Smooth muscle cell (in vitro differentiated cells): Measurements from ENCODE around the gene SLC9A4. TPM values are rescaled to one million over a fixed set of nuclear protein-coding genes. Genes with fewer than 3 reads are reported as not detected.

ENCODE experiments used
- DNase-seq: peaks from one replicate; lab custom pipeline; 2025; ENCODE audit not compliant: unreplicated experiment; lab: John Stamatoyannopoulos, UW
- H2AFZ ChIP-seq: fragments of 200-600 bp; sonication (generic); 2 replicates; pipeline ENCODE4 v1.6.0; 2016; ENCODE audit warnings: antibody characterized with exemption, low read depth, mild to moderate bottlenecking
- H3F3A ChIP-seq: fragments of 200-600 bp; sonication (generic); 2 replicates; pipeline ENCODE4 v1.6.0; 2017; ENCODE audit warnings: antibody characterized with exemption, low read depth
- H3K27ac ChIP-seq: fragments of 200-600 bp; sonication (generic); 2 replicates; pipeline ENCODE4 v1.5.1; 2016; ENCODE audit warnings: low read depth, mild to moderate bottlenecking
- H3K27me3 ChIP-seq: fragments of 200-600 bp; sonication (generic); 2 replicates; pipeline ENCODE4 v1.6.1; 2016; ENCODE audit warnings: low read depth, mild to moderate bottlenecking
- H3K36me3 ChIP-seq: fragments of 200-600 bp; sonication (generic); 2 replicates; pipeline ENCODE4 v1.5.1; 2016; ENCODE audit warnings: low read depth
- H3K4me1 ChIP-seq: fragments of 200-600 bp; sonication (generic); 2 replicates; pipeline ENCODE4 v1.5.1; 2016; ENCODE audit warnings: low read depth
- H3K4me2 ChIP-seq: fragments of 200-600 bp; sonication (generic); 2 replicates; pipeline ENCODE4 v1.6.0; 2016; ENCODE audit warnings: mild to moderate bottlenecking
- H3K4me3 ChIP-seq: fragments of 200-600 bp; sonication (generic); 2 replicates; pipeline ENCODE4 v1.5.1; 2016; ENCODE audit warnings: mild to moderate bottlenecking
- H3K79me2 ChIP-seq: fragments of 200-600 bp; sonication (generic); 2 replicates; pipeline ENCODE4 v1.6.0; 2016; ENCODE audit warnings: low read depth, mild to moderate bottlenecking
- H3K9ac ChIP-seq: fragments of 200-600 bp; sonication (generic); 2 replicates; pipeline ENCODE4 v1.6.0; 2016; ENCODE audit warnings: low read depth
- H3K9me3 ChIP-seq: fragments of 200-600 bp; sonication (generic); replicated peaks from 2 replicates; pipeline ENCODE4 v1.5.1; 2016; ENCODE audit warnings: low read depth
- H4K20me1 ChIP-seq: fragments of 200-600 bp; sonication (generic); 2 replicates; pipeline ENCODE4 v1.6.0; 2016; ENCODE audit warnings: low read depth
- WGBS: methylation state at CpG from one replicate; pipeline ENCODE4 v1.1.7; 2016; ENCODE audit warnings: low lambda C conversion rate; 5-methylcytosine and 5-hydroxymethylcytosine counted together
- polyA plus RNA-seq: library from polyadenylated mRNA; unstranded; fragments of >200 nt; fragmentation: Nextera tagmentation; extraction: Ambion mirVana; gene quantifications from 2 replicates; pipeline ENCODE4 v1.2.1, GENCODE V29; 2016
- total RNA-seq: library from RNA; depleted of rRNA; stranded (reverse); fragments of >200 nt; gene quantifications from 2 replicates; pipeline ENCODE4 v1.2.3, GENCODE V29; 2014
- TF ChIP-seq, protein P1 (sequence below): fragments of 200-600 bp; sonication (generic); IDR thresholded peaks from 2 replicates; pipeline ENCODE4 v1.5.1; 2017; ENCODE audit warnings: borderline replicate concordance, mild to moderate bottlenecking, antibody characterized with exemption; ENCODE audit not compliant: insufficient read depth, poor library complexity, severe bottlenecking

Gene SLC9A4
- total and polyA plus RNA-seq, 2 experiments from 2014 or later = not detected

- Histone ChIP-seq H4K20me1 (no peaks in the 10 kb centered on the region), H3K36me3 (no peaks in the 10 kb centered on the region), H2AFZ (no peak overlapping the region), H3K4me3 (no peak overlapping the region), H3K27ac (no peak overlapping the region), H3F3A (no peaks in the 10 kb centered on the region), H3K9ac (no peak overlapping the region), H3K79me2 (no peaks in the 10 kb centered on the region), H3K4me1 (no peaks in the 10 kb centered on the region), H3K27me3 (no peaks in the 10 kb centered on the region), H3K9me3 (no peaks in the 10 kb centered on the region), H3K4me2 (no peak overlapping the region)
- no peak for DNase-seq
- WGBS = 92% methylated on average over 11 of the region's 11 CpGs
- TF ChIP-seq, protein P1, sequence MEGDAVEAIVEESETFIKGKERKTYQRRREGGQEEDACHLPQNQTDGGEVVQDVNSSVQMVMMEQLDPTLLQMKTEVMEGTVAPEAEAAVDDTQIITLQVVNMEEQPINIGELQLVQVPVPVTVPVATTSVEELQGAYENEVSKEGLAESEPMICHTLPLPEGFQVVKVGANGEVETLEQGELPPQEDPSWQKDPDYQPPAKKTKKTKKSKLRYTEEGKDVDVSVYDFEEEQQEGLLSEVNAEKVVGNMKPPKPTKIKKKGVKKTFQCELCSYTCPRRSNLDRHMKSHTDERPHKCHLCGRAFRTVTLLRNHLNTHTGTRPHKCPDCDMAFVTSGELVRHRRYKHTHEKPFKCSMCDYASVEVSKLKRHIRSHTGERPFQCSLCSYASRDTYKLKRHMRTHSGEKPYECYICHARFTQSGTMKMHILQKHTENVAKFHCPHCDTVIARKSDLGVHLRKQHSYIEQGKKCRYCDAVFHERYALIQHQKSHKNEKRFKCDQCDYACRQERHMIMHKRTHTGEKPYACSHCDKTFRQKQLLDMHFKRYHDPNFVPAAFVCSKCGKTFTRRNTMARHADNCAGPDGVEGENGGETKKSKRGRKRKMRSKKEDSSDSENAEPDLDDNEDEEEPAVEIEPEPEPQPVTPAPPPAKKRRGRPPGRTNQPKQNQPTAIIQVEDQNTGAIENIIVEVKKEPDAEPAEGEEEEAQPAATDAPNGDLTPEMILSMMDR = no peak
Measured at GRCh38 chr2:102480285-102481195, 7.5 kb downstream of the SLC9A4 start.

DNA sequence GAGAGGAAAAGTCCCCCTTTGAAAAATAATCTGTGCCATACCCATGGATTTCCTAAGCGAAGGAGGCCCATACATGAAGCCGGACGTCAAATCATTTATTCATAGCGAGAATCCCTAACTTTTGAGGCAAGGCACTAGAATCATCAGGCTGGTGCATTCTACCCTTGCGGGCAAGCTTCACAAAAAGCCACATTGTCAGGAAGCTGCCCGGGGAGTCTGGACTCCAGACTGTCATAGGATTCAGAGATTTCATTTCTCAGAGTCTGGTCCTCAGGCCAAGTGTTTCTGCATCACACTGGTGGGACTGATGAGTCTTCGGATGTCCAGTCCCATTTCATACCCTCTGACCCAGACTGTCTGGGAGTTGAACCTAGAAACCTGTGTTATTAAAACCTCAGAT lies 8.9 kb downstream of the SLC9A4 start:
- H4K20me1 ChIP-seq = no peaks in the 10 kb centered on the region
- H3K27ac ChIP-seq = no peak overlapping the region
- H3K9me3 ChIP-seq = no peaks in the 10 kb centered on the region
- H3K27me3 ChIP-seq = no peaks in the 10 kb centered on the region
- no peak overlapping the region for H3K9ac ChIP-seq
- H3K4me3 ChIP-seq = no peak overlapping the region
- H3F3A ChIP-seq = no peaks in the 10 kb centered on the region
- no peak for DNase-seq
- H3K79me2 ChIP-seq = no peaks in the 10 kb centered on the region
- WGBS = 75% methylated on average over 7 of the region's 7 CpGs
- no peaks in the 10 kb centered on the region for H3K4me1 ChIP-seq
- TF ChIP-seq, protein P1 = no peak
- no peak overlapping the region for H3K4me2 ChIP-seq
- no peak overlapping the region for H2AFZ ChIP-seq
- H3K36me3 ChIP-seq = no peaks in the 10 kb centered on the region

- no peaks in the 10 kb centered on the region for H3K79me2 ChIP-seq
- no peaks in the 10 kb centered on the region for H3K27me3 ChIP-seq
- TF ChIP-seq, protein P1 = no peak
- H3K4me2 ChIP-seq = no peak overlapping the region
- H3K9ac ChIP-seq = no peak overlapping the region
- no peak overlapping the region for H3K4me3 ChIP-seq
- 88% methylated on average over 6 of the region's 6 CpGs for WGBS
- H3F3A ChIP-seq = no peaks in the 10 kb centered on the region
- H3K4me1 ChIP-seq = peaks cover 4% of the 10 kb centered on the region
- no peak overlapping the region for H2AFZ ChIP-seq
- H3K36me3 ChIP-seq = no peaks in the 10 kb centered on the region
- H3K9me3 ChIP-seq = no peaks in the 10 kb centered on the region
- no peak for DNase-seq
- H3K27ac ChIP-seq = no peak overlapping the region
- H4K20me1 ChIP-seq = no peaks in the 10 kb centered on the region
Measured at GRCh38 chr2:102483086-102483485, 10.1 kb downstream of the SLC9A4 start.
